Stomach (tissue), 9 donors: ENCODE data around the gene MGST1. TPM values are rescaled to one million over a fixed set of nuclear protein-coding genes. Genes with fewer than 3 reads are reported as not detected.

Source experiments
- DNase-seq, 2 donors: peaks; one replicate each; pipeline versions ENCODE4 v3.0.0 to v3.0.0-alpha.2; 2013 to 2019
- H3K27ac ChIP-seq, 5 donors: fragments of 200-600 bp in 4 of 5; sonication (generic) in 4 of 5; one replicate each; pipeline ENCODE4 v1.5.1; 2013 to 2019; ENCODE audit warnings: mild to moderate bottlenecking in 1 of 5, moderate library complexity in 1 of 5
- H3K27me3 ChIP-seq, 3 donors: fragments of 200-600 bp; sonication (generic); one replicate each; pipeline ENCODE4 v1.5.1; 2017 to 2019; ENCODE audit warnings: mixed run types in 1 of 3
- H3K36me3 ChIP-seq, 4 donors: fragments of 200-600 bp; sonication (generic); 1 replicate in 3 of 4; 2 replicates in 1 of 4; pipeline ENCODE4 v1.5.1; 2016 to 2019
- H3K4me1 ChIP-seq, 4 donors: fragments of 200-600 bp; sonication (generic); one replicate each; pipeline ENCODE4 v1.5.1; 2016 to 2019
- H3K4me3 ChIP-seq, 4 donors: fragments of 200-600 bp; sonication (generic) in 3 of 4; one replicate each; pipeline ENCODE4 v1.5.1; 2016 to 2019; ENCODE audit warnings: mild to moderate bottlenecking in 1 of 4
- H3K9me3 ChIP-seq, 4 donors: fragments of 200-600 bp; sonication (generic); one replicate each; pipeline ENCODE4 v1.5.1; 2016 to 2019
- EP300 ChIP-seq: sonication (generic); formaldehyde crosslinking; IDR thresholded peaks from one replicate; pipeline ENCODE4 v1.6.1; 2017; ENCODE audit warnings: antibody characterized with exemption
- POLR2A ChIP-seq, 4 donors: fragments of 450-650 bp; IDR thresholded peaks; one replicate each; pipeline ENCODE4 v1.6.1; 2016; ENCODE audit warnings: antibody characterized with exemption in 4 of 4, control low read depth in 2 of 4, mild to moderate bottlenecking in 1 of 4, moderate library complexity in 1 of 4
- POLR2AphosphoS5 ChIP-seq, 3 donors: sonication (generic); formaldehyde crosslinking; IDR thresholded peaks; one replicate each; pipeline ENCODE4 v1.6.1; 2016; ENCODE audit warnings: antibody characterized with exemption in 3 of 3
- WGBS, 5 donors: extraction: QIAGEN DNeasy Blood & Tissue Kit in 3 of 5; methylation state at CpG; one replicate each; pipeline versions ENCODE4 v1.1.5 to v1.1.7; 2013 to 2018; 5-methylcytosine and 5-hydroxymethylcytosine counted together
- intact Hi-C: fragments of 100-400 bp; cut with DNase I; formaldehyde crosslinking; loops from one replicate; pipeline ENCODE4 v1.15.1; 2023; ENCODE audit warnings: low total_unique reads
- polyA plus RNA-seq, 3 donors: library from polyadenylated mRNA; stranded (reverse); fragments of 200-250 nt; gene quantifications; one replicate each; pipeline ENCODE4 v1.2.3, GENCODE V29; 2013
- total RNA-seq, 5 donors: library from RNA; depleted of rRNA; stranded (reverse); fragments of >200 nt; gene quantifications; one replicate each; pipeline versions ENCODE4 v1.1.0 to v1.2.3, GENCODE V29; 2014 to 2016
- TF ChIP-seq, protein P1 (sequence below), 7 experiments: fragments of 450-650 bp in 4 of 7; fragments of 200-600 bp in 3 of 7; sonication (generic) in 3 of 7; IDR thresholded peaks; one replicate each; pipeline ENCODE4 v1.5.1; 2016 to 2019; ENCODE audit warnings: antibody characterized with exemption in 7 of 7, control low read depth in 2 of 7, mild to moderate bottlenecking in 1 of 7
- donor health status: healthy with polysubstance abuse.
- donor health status: Bipolar disorder and iron deficiency.
- donor health status: healthy.

The MGST1 gene
- total and polyA plus RNA-seq, 8 donors: 54.7 to 171 (median 85.2) TPM

DNA sequence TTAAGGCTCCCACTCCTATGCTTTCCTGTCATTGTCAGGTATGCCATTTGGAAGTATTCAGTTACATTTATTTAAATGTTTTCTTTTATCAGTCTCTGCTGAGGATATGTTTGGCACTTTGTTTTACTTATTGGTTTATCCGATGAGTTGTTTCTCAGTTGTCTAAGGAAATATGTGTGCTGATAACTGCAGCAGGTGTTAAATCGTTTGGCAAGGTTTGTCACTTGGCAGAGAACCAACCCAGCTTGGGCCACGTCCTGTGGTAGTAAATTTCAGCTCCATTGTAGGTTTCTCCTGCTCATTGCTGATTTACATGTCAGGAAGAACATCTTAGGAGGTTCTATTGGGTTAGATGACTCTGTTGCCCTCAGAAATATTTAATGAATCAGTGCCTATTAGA is 22.0 kb upstream of the MGST1 start:
- TF ChIP-seq POLR2AphosphoS5 (IDR thresholded peaks at IDR 0.05) (no peak), EP300 (no peak), POLR2A (IDR thresholded peaks at IDR 0.05) (no peak)
- TF ChIP-seq, protein P1, sequence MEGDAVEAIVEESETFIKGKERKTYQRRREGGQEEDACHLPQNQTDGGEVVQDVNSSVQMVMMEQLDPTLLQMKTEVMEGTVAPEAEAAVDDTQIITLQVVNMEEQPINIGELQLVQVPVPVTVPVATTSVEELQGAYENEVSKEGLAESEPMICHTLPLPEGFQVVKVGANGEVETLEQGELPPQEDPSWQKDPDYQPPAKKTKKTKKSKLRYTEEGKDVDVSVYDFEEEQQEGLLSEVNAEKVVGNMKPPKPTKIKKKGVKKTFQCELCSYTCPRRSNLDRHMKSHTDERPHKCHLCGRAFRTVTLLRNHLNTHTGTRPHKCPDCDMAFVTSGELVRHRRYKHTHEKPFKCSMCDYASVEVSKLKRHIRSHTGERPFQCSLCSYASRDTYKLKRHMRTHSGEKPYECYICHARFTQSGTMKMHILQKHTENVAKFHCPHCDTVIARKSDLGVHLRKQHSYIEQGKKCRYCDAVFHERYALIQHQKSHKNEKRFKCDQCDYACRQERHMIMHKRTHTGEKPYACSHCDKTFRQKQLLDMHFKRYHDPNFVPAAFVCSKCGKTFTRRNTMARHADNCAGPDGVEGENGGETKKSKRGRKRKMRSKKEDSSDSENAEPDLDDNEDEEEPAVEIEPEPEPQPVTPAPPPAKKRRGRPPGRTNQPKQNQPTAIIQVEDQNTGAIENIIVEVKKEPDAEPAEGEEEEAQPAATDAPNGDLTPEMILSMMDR (IDR thresholded peaks at IDR 0.05): no peak
- Histone ChIP-seq H3K27ac (no peak overlapping the region), H3K27me3 (no peaks in the 10 kb centered on the region)

DNA sequence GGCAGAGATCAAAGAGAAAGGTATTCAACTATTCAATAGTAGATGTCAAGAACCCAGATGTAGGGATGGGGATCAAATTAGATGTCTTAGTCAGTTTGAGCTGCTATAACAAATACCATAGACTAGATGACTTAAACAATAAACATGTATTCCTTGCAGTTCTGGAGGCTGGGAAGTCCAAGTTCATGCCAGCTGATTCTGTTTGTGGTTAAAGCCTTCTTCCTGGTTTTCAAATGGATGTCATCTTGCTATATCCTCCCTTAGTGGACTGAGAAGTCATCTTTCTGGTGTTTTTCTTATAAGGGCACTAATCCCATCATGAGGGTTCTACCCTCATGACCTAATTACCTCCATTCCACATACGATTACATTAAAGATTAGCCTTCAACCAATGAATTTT is 19.5 kb upstream of the MGST1 start:
- H3K4me1 ChIP-seq: peaks cover 0 to 13% (median 5%) of the 10 kb centered on the region in 4 donors
- no peak for DNase-seq
- no peak overlapping the region for H3K27ac ChIP-seq
- no peak overlapping the region for H3K4me3 ChIP-seq
- TF ChIP-seq, protein P1 (IDR thresholded peaks at IDR 0.05): no peak
- no peak for TF ChIP-seq EP300
- no peaks in the 10 kb centered on the region for H3K36me3 ChIP-seq
- H3K9me3 ChIP-seq: peaks cover 0 to 11% (median 7%) of the 10 kb centered on the region in 4 donors
- 88 to 94% (median 91%) methylated on average over 1 of the region's 1 CpG for WGBS, 5 donors
- intact Hi-C loops: no loop called here
- no peaks in the 10 kb centered on the region for H3K27me3 ChIP-seq

More for the DNA sequence above, 22.0 kb upstream of the MGST1 start:
- Histone ChIP-seq H3K4me1 (peaks cover 0 to 13% (median 5%) of the 10 kb centered on the region in 4 donors), H3K4me3 (no peak overlapping the region), H3K36me3 (no peaks in the 10 kb centered on the region), H3K9me3 (peaks cover 0 to 11% (median 7%) of the 10 kb centered on the region in 4 donors)
- intact Hi-C loops: no loop called here
- 5 to 15% (median 9%) methylated on average over 3 of the region's 3 CpGs for WGBS, 5 donors
- DNase-seq: peak; percentile 21 to 57

DNA sequence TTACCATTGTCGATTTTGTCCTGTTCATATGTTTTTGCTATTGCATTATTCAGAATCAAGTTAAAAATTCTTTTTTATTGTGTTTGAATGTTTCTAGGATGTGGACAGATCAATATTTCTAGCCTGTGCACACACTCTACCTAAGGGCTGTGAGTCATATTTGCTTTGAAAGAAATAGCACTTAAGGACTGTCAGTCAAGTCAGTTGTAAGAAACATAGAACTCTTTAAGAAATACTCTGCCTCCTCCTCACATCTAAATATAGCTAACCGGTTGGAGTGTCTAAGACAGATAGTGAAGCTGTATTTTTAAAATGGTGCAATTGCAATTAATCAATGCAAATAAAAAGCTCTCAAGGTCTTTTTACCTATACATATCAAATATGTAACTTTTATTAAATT is 17.9 kb upstream of the MGST1 start:
- Histone ChIP-seq H3K4me1 (peaks cover 0 to 8% (median 2%) of the 10 kb centered on the region in 4 donors), H3K4me3 (no peak overlapping the region), H3K9me3 (peaks cover 0 to 11% (median 7%) of the 10 kb centered on the region in 4 donors), H3K27me3 (no peaks in the 10 kb centered on the region), H3K36me3 (no peaks in the 10 kb centered on the region), H3K27ac (no peak overlapping the region)
- TF ChIP-seq, protein P1 (IDR thresholded peaks at IDR 0.05): no peak
- TF ChIP-seq POLR2A (IDR thresholded peaks at IDR 0.05) (no peak), POLR2AphosphoS5 (IDR thresholded peaks at IDR 0.05) (no peak), EP300 (no peak)
- DNase-seq: peak in 1 of 2 donors; percentile 32
- intact Hi-C loops: no loop called here
- 47 to 71% (median 50%) methylated on average over 2 of the region's 2 CpGs for WGBS, 5 donors

DNA sequence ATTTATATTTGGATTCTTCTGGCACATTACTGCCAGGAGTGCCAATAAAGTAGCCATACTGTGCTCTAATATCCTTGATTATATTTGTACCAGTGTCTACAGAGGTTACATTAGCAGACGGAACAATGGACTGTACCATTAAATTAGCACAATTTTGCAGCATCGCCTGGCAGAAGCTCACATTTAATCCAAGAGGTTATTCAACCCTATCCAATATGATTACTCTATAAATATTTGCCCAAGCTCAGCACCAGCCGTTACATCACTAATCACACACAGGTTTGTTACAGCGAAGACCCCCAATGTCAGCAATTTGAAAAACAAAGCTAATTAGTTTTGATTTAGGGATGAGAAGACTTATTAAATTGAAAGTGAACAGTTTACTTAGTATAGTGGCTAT is 16.9 kb upstream of the MGST1 start:
- 72 to 83% (median 73%) methylated on average over 4 of the region's 4 CpGs for WGBS, 5 donors
- TF ChIP-seq POLR2A (IDR thresholded peaks at IDR 0.05) (no peak), POLR2AphosphoS5 (IDR thresholded peaks at IDR 0.05) (no peak), EP300 (no peak)
- TF ChIP-seq, protein P1 (IDR thresholded peaks at IDR 0.05): no peak
- H3K9me3 ChIP-seq: peaks cover 0 to 11% (median 7%) of the 10 kb centered on the region in 4 donors
- peak in 1 of 2 donors; percentile 6 for DNase-seq
- H3K36me3 ChIP-seq: no peaks in the 10 kb centered on the region
- intact Hi-C loops: no loop called here
- no peaks in the 10 kb centered on the region for H3K4me1 ChIP-seq
- H3K27me3 ChIP-seq: no peaks in the 10 kb centered on the region
- no peak overlapping the region for H3K4me3 ChIP-seq
- no peak overlapping the region for H3K27ac ChIP-seq
